ENCODE measurements around the gene TPST2.

TPST2 gene

DNA sequence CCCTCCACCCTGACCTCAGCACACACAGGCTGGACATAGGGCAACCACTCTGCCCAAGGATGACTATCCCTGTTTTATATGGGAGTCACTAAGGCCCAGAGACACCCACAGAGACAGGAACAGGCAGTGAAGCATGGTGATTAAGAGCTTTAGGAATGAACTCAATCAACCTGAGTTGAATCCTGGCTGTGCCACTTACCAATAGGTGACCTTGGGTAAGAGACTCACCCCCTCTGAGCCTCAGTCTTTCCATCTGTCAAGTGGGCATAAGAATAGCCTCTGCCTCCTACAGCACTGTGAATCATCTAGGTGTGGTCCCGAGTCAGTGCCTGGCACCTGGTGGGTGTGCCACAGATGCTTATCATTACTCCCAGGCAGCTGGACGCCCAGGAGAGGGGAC lies 21.1 kb upstream of the TPST2 start:
- DNase-seq (ENCODE audit: extremely low read depth in 1 of 2, low read depth in 1 of 2): no peak

DNA sequence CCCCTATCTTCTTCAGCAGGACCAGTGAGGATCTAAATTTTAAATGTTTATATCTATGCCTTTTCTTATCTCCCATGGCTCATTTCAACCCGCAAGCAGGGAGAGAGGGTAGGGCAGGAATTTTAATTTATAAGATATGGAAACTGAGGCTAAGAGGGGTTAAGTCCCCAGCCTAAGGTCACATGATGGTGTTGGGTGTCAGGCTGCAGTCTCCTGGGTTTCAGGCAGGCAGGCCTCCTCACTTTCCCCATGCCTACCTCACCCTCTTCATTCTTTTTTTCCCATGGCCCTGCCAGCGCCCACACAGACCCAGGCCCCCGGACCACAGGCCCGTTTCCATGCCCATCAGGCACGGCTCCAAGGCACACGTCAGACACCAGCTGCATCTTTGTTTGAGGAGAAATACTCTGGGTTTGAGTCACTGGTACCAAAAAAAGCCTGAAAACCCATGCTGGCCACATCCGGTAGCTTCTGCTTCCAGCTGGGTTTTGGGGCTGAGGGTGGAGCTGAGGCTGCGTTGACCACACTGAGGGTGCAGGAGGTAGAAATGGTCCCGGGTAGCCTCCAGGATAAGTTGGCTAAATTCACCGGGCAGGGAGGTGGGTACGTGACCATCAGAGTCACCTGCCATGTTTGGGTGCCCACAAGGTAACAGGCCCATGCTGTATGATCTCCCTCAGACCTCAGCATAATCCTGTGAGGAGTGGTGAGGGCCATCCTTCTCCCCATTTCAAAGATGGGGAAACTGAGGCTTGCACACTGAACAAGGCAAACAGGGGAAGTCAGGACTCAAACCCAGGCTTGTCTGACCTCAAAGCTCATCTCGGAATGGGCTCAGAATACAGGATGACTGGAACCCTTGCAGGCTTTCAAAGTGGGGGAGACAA lies 20.4 kb upstream of the TPST2 start:
- peak; percentile 32 to 49 for DNase-seq (ENCODE audit: extremely low read depth in 1 of 2, low read depth in 1 of 2)

DNA sequence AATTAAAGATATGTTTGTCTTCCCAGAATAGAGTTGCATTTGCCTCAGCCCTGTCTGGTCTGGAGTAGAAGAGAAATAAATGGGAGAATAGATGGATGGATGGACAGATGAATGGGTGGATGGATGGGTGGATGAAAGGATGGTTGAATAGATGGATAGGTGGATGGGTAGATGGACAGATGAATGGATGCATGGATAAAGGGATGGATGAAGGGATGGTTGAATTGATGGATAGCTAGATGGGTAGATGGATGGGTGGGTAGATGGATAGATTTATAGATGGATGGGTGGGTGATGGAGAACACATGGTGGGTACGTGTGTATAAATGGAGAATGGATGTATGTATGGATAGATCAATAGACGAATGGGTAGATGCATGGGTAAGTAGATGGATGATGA lies 19.4 kb upstream of the TPST2 start:
- DNase-seq (ENCODE audit: extremely low read depth in 1 of 2, low read depth in 1 of 2): no peak

- no peak for DNase-seq (ENCODE audit: extremely low read depth in 1 of 2, low read depth in 1 of 2)
These were observed 18.2 kb upstream of the TPST2 start for GRCh38 chr22:26608129-26608528.

- DNase-seq (ENCODE audit: extremely low read depth in 1 of 2, low read depth in 1 of 2): no peak
These were observed 16.7 kb upstream of the TPST2 start for GRCh38 chr22:26606611-26607010.

DNA sequence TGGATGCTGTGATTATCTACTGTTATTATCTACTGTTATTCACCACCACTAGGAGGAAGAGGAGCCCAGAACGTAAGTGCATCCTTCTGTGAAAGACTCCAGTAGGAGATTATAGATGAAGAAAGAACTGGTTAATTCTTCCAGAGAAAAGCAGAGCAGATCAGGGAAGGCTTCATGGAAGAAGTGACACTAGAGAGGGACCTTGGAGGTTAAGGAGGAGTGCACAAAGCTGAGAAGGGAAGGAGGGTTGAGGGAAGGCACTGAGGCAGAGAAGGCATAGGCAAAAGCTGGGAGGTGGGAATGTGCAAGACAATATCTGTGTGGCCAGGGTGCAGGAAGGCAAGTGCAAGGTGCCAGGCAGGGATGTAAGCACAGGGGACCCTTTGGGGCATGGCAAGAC lies 14.4 kb upstream of the TPST2 start:
- no peak for DNase-seq (ENCODE audit: extremely low read depth in 1 of 2, low read depth in 1 of 2)

DNA sequence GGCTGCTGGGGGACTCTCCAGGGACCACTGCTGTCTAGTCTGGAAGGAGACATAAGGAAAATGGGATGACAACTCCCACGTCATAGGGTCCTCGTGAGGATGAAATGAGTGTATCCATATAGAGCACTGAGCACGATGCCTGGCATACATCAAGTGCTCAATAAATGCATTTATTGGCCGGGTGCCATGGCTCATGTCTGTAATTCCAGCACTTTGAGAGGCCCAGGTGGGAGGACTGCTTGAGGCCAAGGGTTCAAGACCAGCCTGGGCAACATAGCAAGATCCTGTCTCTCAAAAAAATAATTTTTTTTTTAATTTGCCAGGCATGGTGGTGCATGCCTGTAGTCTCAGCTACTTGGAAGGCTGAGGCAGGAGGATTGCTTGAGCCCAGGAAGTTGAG lies 12.2 kb upstream of the TPST2 start:
- no peak for DNase-seq (ENCODE audit: extremely low read depth in 1 of 2, low read depth in 1 of 2)

DNA sequence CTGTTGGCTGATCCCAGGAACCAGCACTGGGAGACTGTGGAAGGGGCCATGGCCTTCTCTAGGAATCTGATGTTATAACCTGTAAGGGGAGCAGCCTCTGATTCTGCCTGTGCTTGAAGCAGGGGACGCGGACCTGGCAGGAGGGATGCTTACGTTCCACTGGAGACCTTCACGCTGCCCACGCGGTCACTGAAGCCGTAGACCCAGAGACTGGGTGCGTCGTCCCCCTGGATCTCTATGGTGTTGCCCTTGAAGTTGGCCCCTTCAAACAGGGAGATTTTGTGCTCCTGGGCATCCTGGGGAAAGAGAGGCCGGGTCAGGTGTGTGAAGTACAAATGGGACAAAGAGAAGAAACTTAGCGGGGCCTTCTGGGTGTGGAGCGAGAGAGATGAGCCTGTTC lies 11.8 kb upstream of the TPST2 start:
- no peak for DNase-seq (ENCODE audit: extremely low read depth in 1 of 2, low read depth in 1 of 2)

DNA sequence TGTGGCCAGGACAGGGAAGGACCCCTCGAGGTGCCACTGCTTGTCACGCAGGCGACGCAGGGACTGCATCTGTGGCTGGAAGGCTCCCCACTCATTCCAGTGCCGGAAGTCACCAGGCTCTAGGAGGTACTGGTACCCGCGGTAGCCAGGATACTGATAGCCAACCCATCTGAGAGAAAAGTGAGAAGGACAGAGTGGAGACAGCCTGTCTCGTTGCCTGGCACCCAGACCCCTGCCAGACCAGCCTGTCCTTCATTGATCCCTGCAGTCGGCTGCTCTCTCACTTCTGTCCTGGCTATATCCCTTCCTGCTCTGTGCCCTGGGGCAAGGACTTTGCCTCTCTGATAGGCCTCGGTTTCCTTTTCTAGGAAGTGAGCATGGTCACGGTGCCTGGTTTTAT lies 9.6 kb upstream of the TPST2 start:
- no peak for DNase-seq (ENCODE audit: extremely low read depth in 1 of 2, low read depth in 1 of 2)

- DNase-seq (ENCODE audit: extremely low read depth in 1 of 2, low read depth in 1 of 2): no peak
These were observed 7.5 kb upstream of the TPST2 start for GRCh38 chr22:26597480-26597879.

- no peak for DNase-seq (ENCODE audit: extremely low read depth in 1 of 2, low read depth in 1 of 2)
These were observed 7.1 kb upstream of the TPST2 start for GRCh38 chr22:26597026-26597425.

GRCh38 chr22:26593763-26594162 lies 3.8 kb upstream of the TPST2 start:
- no peak for DNase-seq (ENCODE audit: extremely low read depth in 1 of 2, low read depth in 1 of 2)

DNA sequence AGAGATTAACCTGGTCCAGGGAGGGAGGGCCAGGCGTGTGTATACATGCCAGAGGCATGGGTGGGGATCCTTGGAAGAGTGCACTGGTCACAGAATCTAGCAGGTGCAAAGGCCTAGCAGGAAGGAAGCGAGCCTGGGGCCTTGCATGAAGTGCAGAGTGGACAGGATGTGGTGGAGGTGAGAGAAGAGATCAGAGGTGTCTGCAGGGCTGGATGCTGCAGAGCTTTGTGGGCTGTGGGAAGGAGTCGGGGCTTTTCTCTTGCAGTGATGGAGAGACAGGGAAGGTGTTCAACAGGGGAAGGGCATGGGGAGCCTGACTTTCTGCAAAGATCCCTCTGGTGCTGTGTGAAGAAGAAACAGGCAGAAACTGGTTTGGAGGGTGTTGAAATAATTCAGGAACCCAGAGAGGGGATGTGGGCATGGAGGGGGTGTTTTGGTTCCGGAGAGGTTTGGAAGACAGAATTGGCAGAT lies 2.5 kb upstream of the TPST2 start:
- no peak for DNase-seq (ENCODE audit: extremely low read depth in 1 of 2, low read depth in 1 of 2)

DNA sequence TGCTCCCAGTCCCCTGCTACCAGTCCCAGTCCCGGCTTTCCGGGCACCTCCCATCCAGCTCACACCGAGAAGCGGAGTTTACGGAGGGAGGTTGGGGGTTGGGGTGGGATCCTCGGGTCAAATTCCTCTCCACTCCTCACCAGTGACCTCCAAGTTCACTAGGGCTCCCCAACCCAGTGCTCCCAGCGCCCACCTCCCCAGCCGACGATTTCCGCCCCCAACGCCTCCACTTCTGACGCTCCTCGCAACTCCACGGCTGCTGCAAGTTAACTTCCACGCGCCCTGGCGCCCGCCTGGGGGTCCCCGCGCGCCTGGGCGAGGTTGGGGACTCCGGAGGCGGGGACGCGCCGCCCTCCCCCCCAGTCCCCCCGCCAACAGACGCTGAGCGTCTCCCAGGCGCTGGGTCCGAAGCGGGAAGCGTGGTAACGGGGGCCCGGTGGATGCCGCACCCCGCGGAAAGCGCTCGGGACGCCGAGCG lies 526 bp downstream of the TPST2 start:
- DNase-seq (ENCODE audit: extremely low read depth in 1 of 2, low read depth in 1 of 2): no peak

DNA sequence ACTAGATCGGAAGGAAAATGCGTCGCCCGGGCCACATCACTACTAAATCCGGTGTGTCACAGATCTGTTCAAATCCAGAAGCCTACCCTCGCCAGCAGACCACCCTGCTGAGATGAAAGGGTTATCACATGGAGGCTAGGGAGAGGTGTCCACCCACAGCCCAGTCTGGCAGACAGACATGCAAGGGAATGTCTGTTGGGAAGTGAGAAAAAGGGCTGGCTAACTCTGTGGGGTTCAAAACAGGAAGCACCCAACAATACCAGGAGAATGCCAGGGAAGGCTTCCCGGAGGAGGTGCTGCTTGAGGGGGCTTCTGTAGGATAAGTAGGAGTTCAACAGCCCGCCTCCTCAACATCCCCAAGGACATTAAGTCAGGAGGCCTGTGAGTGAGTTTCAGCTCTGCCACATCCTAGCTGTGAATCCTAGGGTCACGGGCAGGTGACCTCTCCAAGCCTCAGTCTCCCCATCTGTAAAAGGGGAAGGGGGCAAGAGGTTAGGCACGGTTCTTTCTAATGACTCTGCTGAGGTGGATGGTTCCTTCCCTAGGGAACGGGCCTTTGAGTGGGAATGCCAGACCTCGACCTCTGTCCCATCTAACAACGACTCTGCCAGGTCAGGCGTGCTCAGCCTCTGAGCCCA lies 1.1 kb downstream of the TPST2 start:
- DNase-seq (ENCODE audit: extremely low read depth in 1 of 2, low read depth in 1 of 2): no peak

GRCh38 chr22:26587991-26588613 lies 1.8 kb downstream of the TPST2 start:
- DNase-seq (ENCODE audit: extremely low read depth in 1 of 2, low read depth in 1 of 2): no peak

GRCh38 chr22:26586556-26587325 lies 3.2 kb downstream of the TPST2 start:
- no peak for DNase-seq (ENCODE audit: extremely low read depth in 1 of 2, low read depth in 1 of 2)

DNA sequence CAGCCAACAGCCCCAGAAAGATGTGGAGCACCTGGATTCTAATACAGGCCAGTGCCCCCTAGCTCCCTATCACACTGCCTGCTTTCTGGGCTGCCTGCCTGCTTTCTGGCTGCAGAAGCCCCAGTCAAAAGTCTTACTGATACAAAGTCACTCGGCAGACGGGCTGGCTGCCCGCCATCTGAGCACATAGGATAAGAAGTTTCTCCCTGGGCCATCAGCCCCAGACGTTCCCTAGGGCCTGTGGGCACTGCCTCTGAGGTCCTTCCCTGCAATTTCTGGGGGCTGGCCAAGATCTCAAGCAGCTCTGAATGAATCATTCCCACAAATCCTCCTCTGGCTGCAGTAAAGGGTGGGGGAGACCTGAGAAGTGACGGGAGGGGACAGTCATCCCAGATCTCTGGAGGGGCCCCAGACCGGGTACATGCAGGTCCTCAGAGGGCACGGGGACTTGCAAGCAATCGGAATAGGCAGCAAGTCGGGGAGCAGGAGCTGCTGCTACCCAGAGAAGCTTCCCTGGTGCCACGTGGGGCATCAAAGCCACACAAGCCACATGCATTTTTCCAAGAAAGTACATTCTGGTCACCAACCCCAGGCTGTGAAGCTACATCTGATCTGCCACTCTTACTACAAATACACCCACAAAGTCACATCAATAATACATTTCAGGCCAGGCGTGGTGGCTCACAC lies 4.7 kb downstream of the TPST2 start:
- DNase-seq (ENCODE audit: extremely low read depth in 1 of 2, low read depth in 1 of 2): no peak

DNA sequence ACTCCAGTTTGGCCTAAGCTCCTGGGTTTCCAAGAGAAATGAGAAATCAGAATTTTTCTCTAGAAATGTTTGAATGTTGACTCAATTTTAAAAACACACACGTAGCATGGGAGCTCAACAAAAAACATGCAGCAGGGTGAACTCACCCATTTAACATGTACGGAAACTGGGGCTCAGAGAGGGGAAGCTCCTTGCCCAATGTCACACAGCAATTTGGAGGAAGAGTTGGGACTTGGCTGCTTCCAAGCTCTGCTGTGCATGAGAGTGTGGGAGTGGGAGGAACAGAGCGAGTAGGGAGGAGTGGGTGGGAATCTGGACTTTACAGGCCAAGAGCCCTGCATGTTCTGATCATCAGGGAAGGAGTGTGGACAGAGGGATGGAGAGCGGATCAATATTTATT lies 5.9 kb downstream of the TPST2 start:
- DNase-seq (ENCODE audit: extremely low read depth in 1 of 2, low read depth in 1 of 2): no peak

- no peak for DNase-seq (ENCODE audit: extremely low read depth in 1 of 2, low read depth in 1 of 2)
These were observed 8.2 kb downstream of the TPST2 start for GRCh38 chr22:26581633-26582168.
